GM12875 (cell line): Measurements from ENCODE around the gene ZFP36L1.

Experiments used
- H3K4me3 ChIP-seq: one replicate; pipeline ENCODE4 v1.5.1; 2011; ENCODE audit warnings: low read depth, low read length, control low read depth
- TF ChIP-seq, protein P1 (sequence below): IDR thresholded peaks from 2 replicates; pipeline ENCODE4 v1.5.1; 2011; ENCODE audit warnings: low read depth, mild to moderate bottlenecking, control low read depth, inconsistent platforms, low read length, moderate library complexity, borderline replicate concordance; ENCODE audit not compliant: insufficient read depth

Gene ZFP36L1

DNA sequence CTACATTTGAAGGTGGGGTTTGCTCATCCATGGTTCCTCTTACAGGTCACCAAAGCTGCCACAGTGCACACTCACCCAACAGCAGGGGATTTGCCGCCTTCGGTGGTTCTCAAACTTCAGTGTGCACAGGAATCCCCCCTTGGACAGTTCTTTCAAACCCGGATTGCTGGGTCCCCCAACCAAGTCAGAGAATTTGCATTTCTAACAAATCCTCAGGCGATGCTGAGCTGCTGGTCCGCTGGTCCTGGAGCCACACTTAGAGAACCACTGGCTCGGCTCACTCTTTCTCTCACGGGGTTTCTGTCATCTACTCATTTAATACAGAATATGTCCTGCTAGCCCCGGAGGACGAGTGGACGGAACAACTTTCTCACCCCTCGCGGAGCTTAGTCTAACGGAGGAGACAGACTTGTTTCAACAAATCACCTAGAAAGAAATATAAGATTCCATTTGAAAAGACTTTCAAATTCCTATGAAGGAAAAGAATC, 24.1 kb upstream of the ZFP36L1 start:
- no peak overlapping the region for H3K4me3 ChIP-seq
- TF ChIP-seq, protein P1, sequence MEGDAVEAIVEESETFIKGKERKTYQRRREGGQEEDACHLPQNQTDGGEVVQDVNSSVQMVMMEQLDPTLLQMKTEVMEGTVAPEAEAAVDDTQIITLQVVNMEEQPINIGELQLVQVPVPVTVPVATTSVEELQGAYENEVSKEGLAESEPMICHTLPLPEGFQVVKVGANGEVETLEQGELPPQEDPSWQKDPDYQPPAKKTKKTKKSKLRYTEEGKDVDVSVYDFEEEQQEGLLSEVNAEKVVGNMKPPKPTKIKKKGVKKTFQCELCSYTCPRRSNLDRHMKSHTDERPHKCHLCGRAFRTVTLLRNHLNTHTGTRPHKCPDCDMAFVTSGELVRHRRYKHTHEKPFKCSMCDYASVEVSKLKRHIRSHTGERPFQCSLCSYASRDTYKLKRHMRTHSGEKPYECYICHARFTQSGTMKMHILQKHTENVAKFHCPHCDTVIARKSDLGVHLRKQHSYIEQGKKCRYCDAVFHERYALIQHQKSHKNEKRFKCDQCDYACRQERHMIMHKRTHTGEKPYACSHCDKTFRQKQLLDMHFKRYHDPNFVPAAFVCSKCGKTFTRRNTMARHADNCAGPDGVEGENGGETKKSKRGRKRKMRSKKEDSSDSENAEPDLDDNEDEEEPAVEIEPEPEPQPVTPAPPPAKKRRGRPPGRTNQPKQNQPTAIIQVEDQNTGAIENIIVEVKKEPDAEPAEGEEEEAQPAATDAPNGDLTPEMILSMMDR: no peak

DNA sequence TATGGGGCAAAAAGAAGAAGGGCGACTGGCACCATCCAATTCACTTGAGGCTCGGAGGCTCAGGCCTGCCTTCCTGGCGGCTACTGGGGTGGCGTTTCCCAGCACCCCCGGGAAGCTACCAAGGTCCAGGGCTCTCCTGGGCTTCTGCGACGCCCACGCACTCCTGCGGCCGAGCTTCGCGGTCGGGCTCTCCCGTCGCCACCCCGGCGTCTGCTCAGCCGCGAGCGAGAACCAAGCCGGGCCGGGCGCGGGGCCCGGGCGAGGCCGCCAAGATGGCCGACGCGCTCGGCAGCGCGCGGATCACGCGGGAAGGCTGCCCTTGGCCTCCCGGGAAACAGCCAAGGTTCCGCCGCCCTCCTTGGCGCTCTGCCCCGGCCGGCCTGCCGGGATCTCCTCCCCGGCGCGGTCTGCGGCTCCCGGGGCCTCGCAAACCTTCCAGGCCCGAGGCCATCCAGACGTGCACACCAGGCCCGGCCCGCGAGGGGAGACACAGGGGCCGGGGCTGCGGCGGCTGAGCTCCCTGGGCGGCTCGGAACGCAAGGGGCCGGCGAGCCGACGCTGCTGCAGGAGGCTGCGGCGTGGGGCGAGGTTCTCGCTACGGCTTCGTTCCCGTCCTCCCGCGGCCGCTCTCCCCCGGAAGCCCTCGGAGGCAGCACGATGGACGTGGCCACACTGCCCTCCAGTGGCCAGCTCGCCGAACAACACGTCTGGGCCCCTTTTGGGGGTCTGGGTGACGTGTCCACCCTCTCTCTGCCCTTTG, 23.5 kb upstream of the ZFP36L1 start:
- peak overlapping the region; percentile 65 for H3K4me3 ChIP-seq
- TF ChIP-seq, protein P1: peak; percentile 90

DNA sequence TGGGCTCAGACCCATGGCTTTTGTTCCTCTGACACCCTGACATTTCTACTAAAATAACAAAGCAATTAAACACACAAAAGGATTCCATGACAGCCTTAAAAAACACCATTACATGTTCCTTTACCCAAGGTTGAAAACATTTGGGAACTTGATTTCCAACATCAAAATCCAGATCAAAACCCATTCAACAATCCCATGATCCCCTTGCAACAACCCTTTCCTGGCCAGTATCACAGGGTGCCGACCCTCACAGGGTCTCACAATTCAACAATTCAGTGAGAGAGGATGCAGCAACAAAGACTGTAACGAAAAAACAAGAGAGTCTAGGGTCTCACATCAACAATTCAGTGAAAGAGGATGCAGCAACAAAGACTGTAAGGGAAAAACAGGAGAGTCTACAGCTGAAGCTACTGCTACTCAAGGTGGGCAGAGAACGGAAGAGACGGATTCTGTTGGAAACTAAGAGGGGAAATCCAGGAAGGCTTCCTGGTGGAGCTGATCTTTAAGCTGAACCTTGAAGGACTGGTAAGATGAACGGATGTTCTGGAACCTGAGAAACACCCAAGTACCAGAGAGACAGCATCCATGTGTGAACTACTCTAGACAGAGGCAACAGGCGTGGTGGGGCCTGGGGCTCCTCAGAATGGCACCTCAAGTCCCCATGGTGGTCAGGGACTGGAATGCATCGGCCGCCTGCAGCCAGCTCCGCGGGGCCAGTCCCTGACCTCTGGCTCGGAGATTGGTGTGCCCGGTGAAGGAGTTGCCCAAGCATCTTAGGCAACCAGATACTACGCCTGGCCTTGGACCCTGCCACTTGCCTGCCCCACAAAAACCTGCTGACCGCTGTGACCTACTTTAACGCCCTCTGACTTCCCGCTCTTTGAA, 22.7 kb upstream of the ZFP36L1 start:
- peak overlapping the region; percentile 65 for H3K4me3 ChIP-seq
- TF ChIP-seq, protein P1: no peak

DNA sequence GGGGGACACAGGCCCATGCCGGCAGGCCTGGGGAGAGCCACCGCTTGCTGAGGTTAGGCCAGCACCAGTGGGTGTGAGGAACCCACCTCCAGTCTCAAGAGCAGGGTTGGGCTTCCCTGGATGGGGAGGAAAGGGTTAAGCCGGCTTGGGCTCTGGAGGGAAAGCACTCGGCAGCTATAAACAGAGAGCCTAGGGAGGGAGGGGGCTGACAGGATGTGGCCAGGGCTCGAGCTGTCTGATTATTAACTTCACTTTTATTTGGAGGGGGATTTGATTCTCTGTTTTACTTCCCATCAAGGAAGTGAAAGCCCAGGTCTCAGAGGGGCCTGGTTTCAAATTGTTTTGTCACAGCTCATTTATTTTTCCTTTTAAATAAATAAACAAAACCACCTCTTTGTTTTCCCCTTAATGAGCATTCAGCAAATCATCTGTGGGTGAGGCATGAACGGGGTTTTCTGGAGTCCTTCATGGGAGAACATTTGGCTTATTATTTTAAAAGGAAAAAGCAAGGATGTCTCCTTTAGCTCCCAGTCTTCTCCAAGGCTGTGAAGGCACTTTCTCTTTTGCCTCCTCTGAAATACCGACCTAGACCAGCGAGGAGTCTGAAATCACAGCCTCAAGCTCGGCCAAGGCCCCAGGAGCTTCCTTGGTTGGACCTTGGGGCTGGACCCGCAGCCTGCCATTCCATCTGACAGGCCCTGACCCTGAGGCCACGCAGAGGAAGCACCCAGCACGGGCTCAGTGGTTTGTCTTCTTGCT, 21.9 kb upstream of the ZFP36L1 start:
- H3K4me3 ChIP-seq: peak overlapping the region; percentile 46
- TF ChIP-seq, protein P1: no peak

DNA sequence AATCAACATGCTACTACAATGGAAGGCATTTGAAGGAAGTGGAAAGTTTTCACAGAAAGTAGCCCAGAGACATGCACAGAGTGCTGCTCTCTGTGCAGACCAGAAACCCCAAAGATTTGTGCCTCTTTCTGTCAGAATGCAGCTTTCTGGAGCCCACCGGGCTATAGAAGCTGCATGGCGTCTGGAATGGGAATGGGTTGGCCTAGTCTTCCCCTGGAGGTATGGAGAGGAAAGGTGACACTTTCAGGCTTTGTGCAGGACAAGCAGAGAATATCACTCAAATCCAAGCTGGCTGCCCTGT, 21.3 kb upstream of the ZFP36L1 start:
- TF ChIP-seq, protein P1: no peak
- peak overlapping the region; percentile 21 for H3K4me3 ChIP-seq

DNA sequence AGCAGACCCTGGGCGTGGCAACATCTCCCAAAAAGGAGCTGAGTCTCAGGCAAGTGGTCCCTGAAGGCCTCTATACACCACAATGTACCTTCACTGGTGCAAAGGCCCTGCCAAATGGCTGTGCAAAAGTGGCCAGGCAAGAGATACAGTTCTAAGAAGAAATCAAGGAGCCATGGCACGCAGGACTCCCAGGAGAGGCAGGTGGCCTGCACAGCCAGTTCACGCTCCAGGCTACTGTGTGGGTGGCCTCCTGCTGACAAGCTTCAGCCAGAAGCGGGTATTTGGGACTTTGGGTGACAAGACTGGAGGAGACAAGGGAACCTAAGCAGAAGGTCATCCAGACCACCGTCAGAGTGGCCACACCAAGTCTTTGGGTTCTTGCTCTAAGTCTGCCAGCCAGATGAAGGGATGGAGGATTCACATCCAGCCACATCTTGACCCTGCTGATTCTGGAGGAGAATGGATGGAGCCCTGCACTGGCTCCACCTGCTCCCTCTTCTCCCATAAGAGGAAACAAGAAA, 20.5 kb upstream of the ZFP36L1 start:
- H3K4me3 ChIP-seq: no peak overlapping the region
- TF ChIP-seq, protein P1: no peak
